Progenitor cell of endocrine pancreas (in vitro differentiated cells): ENCODE measurements around the gene ENTPD1. TPM values are rescaled to one million over a fixed set of nuclear protein-coding genes. Genes with fewer than 3 reads are reported as not detected.

Experiments used
- DNase-seq: peaks from one replicate; pipeline ENCODE4 v3.0.0; 2021; ENCODE audit warnings: low spot score; ENCODE audit not compliant: unreplicated experiment
- H3K27ac Mint-ChIP-seq: 2 replicates; pipeline ENCODE4 v1.8.0; 2021; ENCODE audit warnings: mild to moderate bottlenecking, moderate library complexity, mixed read lengths
- H3K27me3 Mint-ChIP-seq: 2 replicates; pipeline ENCODE4 v1.8.0; 2021; ENCODE audit warnings: mixed read lengths
- H3K36me3 Mint-ChIP-seq: 2 replicates; pipeline ENCODE4 v1.8.0; 2022; ENCODE audit warnings: mixed read lengths; ENCODE audit not compliant: insufficient read depth
- H3K4me1 Mint-ChIP-seq: 2 replicates; pipeline ENCODE4 v1.8.0; 2021; ENCODE audit warnings: low read depth, mixed read lengths
- H3K4me3 Mint-ChIP-seq: 2 replicates; pipeline ENCODE4 v1.8.0; 2021; ENCODE audit warnings: low read depth, mild to moderate bottlenecking, moderate library complexity, mixed read lengths
- H3K9me3 Mint-ChIP-seq: 2 replicates; pipeline ENCODE4 v1.8.0; 2021; ENCODE audit warnings: low read depth, mixed read lengths
- CTCF ChIP-seq: fragments of 200-600 bp; sonication (generic); IDR thresholded peaks from one replicate; pipeline ENCODE4 v1.5.0; 2021; ENCODE audit warnings: antibody characterized with exemption, mild to moderate bottlenecking; ENCODE audit not compliant: unreplicated experiment
- long read RNA-seq: library from polyadenylated mRNA; unstranded; transcript quantifications from one replicate; pipeline ENCODE4 v2.0.0, GENCODE V29; 2020
- total RNA-seq: library from RNA; stranded (reverse); gene quantifications from 2 replicates; pipeline ENCODE4 v1.2.1, GENCODE V29; 2021

Gene ENTPD1, protein sequence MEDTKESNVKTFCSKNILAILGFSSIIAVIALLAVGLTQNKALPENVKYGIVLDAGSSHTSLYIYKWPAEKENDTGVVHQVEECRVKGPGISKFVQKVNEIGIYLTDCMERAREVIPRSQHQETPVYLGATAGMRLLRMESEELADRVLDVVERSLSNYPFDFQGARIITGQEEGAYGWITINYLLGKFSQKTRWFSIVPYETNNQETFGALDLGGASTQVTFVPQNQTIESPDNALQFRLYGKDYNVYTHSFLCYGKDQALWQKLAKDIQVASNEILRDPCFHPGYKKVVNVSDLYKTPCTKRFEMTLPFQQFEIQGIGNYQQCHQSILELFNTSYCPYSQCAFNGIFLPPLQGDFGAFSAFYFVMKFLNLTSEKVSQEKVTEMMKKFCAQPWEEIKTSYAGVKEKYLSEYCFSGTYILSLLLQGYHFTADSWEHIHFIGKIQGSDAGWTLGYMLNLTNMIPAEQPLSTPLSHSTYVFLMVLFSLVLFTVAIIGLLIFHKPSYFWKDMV
- 0.29 TPM in 1 of 2 replicates, not detected in the other for total RNA-seq
- long read RNA-seq, result 0 reads

DNA sequence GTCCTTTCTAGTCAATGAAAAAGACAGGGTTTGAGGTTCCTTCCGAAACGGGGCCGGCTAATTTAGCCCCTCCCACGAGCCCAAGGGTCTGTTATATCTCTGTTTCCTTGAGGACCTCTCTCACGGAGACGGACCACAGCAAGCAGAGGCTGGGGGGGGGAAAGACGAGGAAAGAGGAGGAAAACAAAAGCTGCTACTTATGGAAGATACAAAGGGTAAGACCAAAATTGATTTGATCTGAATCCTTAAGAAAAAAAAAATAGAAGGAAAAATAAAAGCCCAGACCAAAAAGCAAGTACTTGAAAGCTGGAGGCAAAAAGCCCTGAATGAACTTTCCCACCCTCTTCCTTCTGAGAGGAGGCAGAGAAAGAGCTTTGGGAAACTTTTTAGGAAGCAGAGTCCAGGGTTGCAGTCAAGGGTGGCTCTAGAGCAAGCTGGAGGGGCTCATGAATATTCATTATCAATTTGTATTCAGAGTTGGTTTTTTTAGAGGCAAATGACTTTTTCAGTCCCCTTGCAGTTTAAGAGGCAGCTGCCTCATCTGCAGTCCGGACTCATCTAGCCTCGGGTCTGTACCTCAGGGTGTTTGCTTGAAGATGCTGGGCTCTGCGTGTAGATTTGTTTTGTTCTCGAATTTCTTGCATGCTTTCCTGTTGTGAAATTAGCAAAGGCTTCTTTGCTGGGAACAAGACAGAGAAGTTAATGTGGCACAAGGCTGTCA, at the start of gene ENTPD1:
Gene ENTPD1 (plus strand): TSS at position 123 of the 721 bp plus-strand sequence. CDS start 77 bp downstream, at position 200.
- no peak for DNase-seq
- no peak within 1 kb of the TSS for H3K27ac Mint-ChIP-seq
- H3K36me3 Mint-ChIP-seq, result no peaks in the 10 kb centered on the region
- H3K27me3 Mint-ChIP-seq, result peaks cover 24% of the 10 kb centered on the region
- no peaks in the 10 kb centered on the region for H3K9me3 Mint-ChIP-seq
- TF ChIP-seq CTCF, result no peak
- peaks cover 6% of the 10 kb centered on the region for H3K4me1 Mint-ChIP-seq
- H3K4me3 Mint-ChIP-seq, result peak within 1 kb of the TSS; percentile 51

- Mint-ChIP-seq H3K27me3 (no peaks in the 10 kb centered on the region), H3K36me3 (no peaks in the 10 kb centered on the region), H3K4me3 (no peak overlapping the region), H3K9me3 (no peaks in the 10 kb centered on the region), H3K27ac (no peak overlapping the region), H3K4me1 (no peaks in the 10 kb centered on the region)
- DNase-seq, result no peak
- TF ChIP-seq CTCF, result no peak
Observed at GRCh38 chr10:95706573-95706972, 49.4 kb upstream of the ENTPD1 start.

GRCh38 chr10:95706990-95707389, 49.0 kb upstream of the ENTPD1 start:
- H3K27me3 Mint-ChIP-seq, result no peaks in the 10 kb centered on the region
- TF ChIP-seq CTCF, result no peak
- H3K4me3 Mint-ChIP-seq, result no peak overlapping the region
- H3K9me3 Mint-ChIP-seq, result no peaks in the 10 kb centered on the region
- no peaks in the 10 kb centered on the region for H3K4me1 Mint-ChIP-seq
- no peak overlapping the region for H3K27ac Mint-ChIP-seq
- no peaks in the 10 kb centered on the region for H3K36me3 Mint-ChIP-seq
- DNase-seq, result no peak

DNA sequence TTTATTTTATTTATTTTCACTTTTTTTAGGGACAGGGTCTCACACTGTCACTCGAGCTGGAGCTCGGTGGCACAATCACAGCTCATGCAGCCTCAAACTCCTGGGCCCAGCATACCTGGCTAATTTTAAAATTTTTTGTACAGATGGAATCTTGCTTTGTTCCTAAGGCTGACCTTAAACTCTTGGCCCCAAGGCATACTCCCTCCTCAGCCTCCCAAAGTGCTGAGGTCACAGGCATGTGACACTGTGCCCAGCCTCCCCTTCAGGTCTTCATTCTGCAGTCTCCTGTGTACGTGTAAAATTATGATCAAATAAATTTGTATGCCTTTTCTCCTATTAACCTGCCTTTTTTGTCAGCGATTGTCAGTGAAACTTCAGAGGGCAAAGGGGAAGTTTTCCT, 44.5 kb upstream of the ENTPD1 start:
- Mint-ChIP-seq H3K4me3 (no peak overlapping the region), H3K27ac (no peak overlapping the region), H3K27me3 (no peaks in the 10 kb centered on the region), H3K36me3 (no peaks in the 10 kb centered on the region), H3K4me1 (no peaks in the 10 kb centered on the region), H3K9me3 (no peaks in the 10 kb centered on the region)
- no peak for TF ChIP-seq CTCF
- no peak for DNase-seq

GRCh38 chr10:95716466-95716865, 39.5 kb upstream of the ENTPD1 start:
- DNase-seq, result no peak
- no peak overlapping the region for H3K4me3 Mint-ChIP-seq
- no peak for TF ChIP-seq CTCF
- no peaks in the 10 kb centered on the region for H3K9me3 Mint-ChIP-seq
- H3K27ac Mint-ChIP-seq, result no peak overlapping the region
- H3K4me1 Mint-ChIP-seq, result no peaks in the 10 kb centered on the region
- no peaks in the 10 kb centered on the region for H3K27me3 Mint-ChIP-seq
- H3K36me3 Mint-ChIP-seq, result no peaks in the 10 kb centered on the region
